PC-9 (cell line): ENCODE measurements around the gene KRTAP10-5.

Source experiments
- CTCF ChIP-seq: fragments of 200-600 bp; sonication (generic); conservative IDR thresholded peaks from 2 replicates; pipeline ENCODE4 v1.6.1; 2017; ENCODE audit warnings: mixed run types, antibody characterized with exemption, mild to moderate bottlenecking, moderate library complexity
- EZH2 ChIP-seq: fragments of 200-600 bp; sonication (generic); IDR thresholded peaks from 2 replicates; pipeline ENCODE4 v1.8.0; 2017; ENCODE audit warnings: antibody characterized with exemption, low read depth

GRCh38 chr21:44578371-44579055 is 1.9 kb downstream of the KRTAP10-5 start:
- TF ChIP-seq CTCF = no peak
- TF ChIP-seq EZH2 = no peak
